Measurements from ENCODE around the gene CACNA2D2.

DNA sequence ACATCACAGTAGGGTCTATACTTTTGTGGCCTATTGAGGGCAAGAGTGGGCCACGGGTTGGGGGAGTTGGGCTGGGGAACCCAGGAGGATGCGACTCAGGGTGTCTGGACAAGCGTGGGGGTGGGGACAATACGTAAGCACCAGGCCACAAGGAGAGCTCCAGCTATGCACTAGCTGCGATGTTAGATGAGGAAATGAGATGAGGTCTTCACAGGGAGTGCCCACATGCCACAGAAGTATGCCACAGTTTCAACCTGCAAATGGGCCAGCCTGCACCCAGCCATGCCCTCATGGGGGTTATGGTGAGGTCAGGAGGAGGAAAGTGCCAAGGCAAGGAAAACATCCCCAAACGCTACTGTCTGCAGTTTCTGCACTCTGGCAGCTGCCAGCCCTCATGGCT is 30.5 kb downstream of the CACNA2D2 start:
- TF ChIP-seq POLR2A (IDR thresholded peaks at IDR 0.05) (no peak), CTCF (IDR thresholded peaks at IDR 0.05) (no peak)

Data from adrenal gland (tissue), 5 donors.